Gastrocnemius medialis (tissue), 4 donors: ENCODE results near the gene DDX10.

Experiments
- POLR2A ChIP-seq, 2 donors: fragments of 450-650 bp; IDR thresholded peaks; one replicate each; pipeline ENCODE4 v1.6.1; 2017; ENCODE audit warnings: antibody characterized with exemption in 2 of 2, mild to moderate bottlenecking in 2 of 2, moderate library complexity in 2 of 2
- TF ChIP-seq, protein P1 (sequence below), 5 experiments: fragments of 450-650 bp in 3 of 5; fragments of 200-600 bp in 2 of 5; sonication (generic) in 2 of 5; IDR thresholded peaks in 4 of 5; conservative IDR thresholded peaks in 1 of 5; 1 replicate in 4 of 5; 2 replicates in 1 of 5; pipeline ENCODE4 v1.5.1; 2016 to 2019; ENCODE audit warnings: antibody characterized with exemption in 5 of 5, mild to moderate bottlenecking in 3 of 5, moderate library complexity in 3 of 5

DNA sequence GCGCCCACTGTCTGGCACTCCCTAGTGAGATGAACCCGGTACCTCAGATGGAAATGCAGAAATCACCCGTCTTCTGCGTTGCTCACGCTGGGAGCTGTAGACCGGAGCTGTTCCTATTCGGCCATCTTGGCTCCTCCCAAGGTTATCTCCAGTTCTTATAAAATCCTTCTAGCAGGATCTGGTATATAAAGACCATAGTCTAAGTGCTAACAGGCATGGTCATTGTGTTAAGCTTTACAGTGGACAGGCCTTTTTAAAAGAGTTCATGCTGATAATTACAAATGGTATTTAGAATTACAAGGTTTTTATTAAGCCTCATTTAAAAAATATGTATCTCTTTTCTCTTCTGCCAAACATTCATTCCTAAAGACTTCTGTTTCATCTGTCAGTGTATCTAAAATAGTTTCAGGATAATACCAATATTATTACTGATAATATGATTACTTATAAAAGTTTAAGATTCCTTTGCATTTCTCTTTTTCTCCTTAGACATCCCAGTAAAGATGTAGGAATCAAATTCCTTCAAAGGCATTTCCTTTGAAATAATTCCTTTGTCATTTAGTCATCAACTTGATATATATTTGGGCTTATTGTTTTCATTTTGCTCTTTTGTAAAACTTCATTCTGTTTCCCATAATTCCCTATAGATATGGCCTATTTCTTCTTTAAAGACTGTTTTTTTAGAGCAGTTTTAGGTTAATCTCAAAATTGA, 20.7 kb downstream of the DDX10 start:
- TF ChIP-seq, protein P1, sequence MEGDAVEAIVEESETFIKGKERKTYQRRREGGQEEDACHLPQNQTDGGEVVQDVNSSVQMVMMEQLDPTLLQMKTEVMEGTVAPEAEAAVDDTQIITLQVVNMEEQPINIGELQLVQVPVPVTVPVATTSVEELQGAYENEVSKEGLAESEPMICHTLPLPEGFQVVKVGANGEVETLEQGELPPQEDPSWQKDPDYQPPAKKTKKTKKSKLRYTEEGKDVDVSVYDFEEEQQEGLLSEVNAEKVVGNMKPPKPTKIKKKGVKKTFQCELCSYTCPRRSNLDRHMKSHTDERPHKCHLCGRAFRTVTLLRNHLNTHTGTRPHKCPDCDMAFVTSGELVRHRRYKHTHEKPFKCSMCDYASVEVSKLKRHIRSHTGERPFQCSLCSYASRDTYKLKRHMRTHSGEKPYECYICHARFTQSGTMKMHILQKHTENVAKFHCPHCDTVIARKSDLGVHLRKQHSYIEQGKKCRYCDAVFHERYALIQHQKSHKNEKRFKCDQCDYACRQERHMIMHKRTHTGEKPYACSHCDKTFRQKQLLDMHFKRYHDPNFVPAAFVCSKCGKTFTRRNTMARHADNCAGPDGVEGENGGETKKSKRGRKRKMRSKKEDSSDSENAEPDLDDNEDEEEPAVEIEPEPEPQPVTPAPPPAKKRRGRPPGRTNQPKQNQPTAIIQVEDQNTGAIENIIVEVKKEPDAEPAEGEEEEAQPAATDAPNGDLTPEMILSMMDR (IDR thresholded peaks at IDR 0.05 in 4 of 5, conservative IDR thresholded peaks at IDR 0.05 in 1 of 5): no peak
- TF ChIP-seq POLR2A (IDR thresholded peaks at IDR 0.05): no peak
